GM12878 (cell line): ENCODE measurements around the gene DYNLT2.

Source experiments
- ASH2L ChIP-seq: fragments of 300-600, 200-600 bp; sonication (generic); IDR thresholded peaks from 2 replicates; pipeline ENCODE4 v1.6.1; 2017; ENCODE audit warnings: low read depth, mild to moderate bottlenecking, borderline replicate concordance
- BCL11A ChIP-seq: IDR thresholded peaks from 2 replicates; pipeline ENCODE4 v1.6.1; 2011; ENCODE audit warnings: low read depth, low read length
- CREM ChIP-seq: IDR thresholded peaks from 2 replicates; pipeline ENCODE4 v1.6.1; 2014; ENCODE audit warnings: antibody characterized with exemption, low read depth
- EP300 ChIP-seq, 2 experiments: fragments of 150-350 bp in 1 of 2; IDR thresholded peaks; 2 replicates each; pipeline ENCODE4 v1.6.1; 2011 to 2012; ENCODE audit warnings: low read depth in 2 of 2, low read length in 2 of 2, borderline replicate concordance in 1 of 2, improper control_type of control experiment in 1 of 2, inconsistent platforms in 1 of 2; ENCODE audit not compliant: control insufficient read depth in 1 of 2
- EZH2 ChIP-seq: IDR thresholded peaks from 2 replicates; pipeline ENCODE4 v1.6.1; 2012; ENCODE audit warnings: low read depth, mild to moderate bottlenecking, control low read depth, inconsistent platforms, low read length, borderline replicate concordance; ENCODE audit not compliant: control insufficient read depth
- KDM1A ChIP-seq: fragments of 200-600 bp; sonication (generic); IDR thresholded peaks from 2 replicates; pipeline ENCODE4 v1.6.1; 2016; ENCODE audit warnings: borderline replicate concordance
- POLR2A ChIP-seq: IDR thresholded peaks from 2 replicates; pipeline ENCODE4 v1.6.1; 2011; ENCODE audit warnings: low read depth, mild to moderate bottlenecking, low read length
- POLR2AphosphoS5 ChIP-seq: IDR thresholded peaks from 2 replicates; pipeline ENCODE4 v1.6.1; 2011; ENCODE audit warnings: mild to moderate bottlenecking, low read length, inconsistent platforms
- RAD21 ChIP-seq: IDR thresholded peaks from 2 replicates; pipeline ENCODE4 v1.6.1; 2011; ENCODE audit warnings: mild to moderate bottlenecking, low read depth, low read length, moderate library complexity; ENCODE audit not compliant: insufficient read depth
- RFX5 ChIP-seq: IDR thresholded peaks from 2 replicates; pipeline ENCODE4 v1.6.1; 2011; ENCODE audit warnings: low read depth, low read length, improper control_type of control experiment
- TAF1 ChIP-seq: IDR thresholded peaks from 2 replicates; pipeline ENCODE4 v1.6.1; 2011; ENCODE audit warnings: mild to moderate bottlenecking, low read depth, low read length, borderline replicate concordance
- ZNF217 ChIP-seq: fragments of 450-650 bp; IDR thresholded peaks from 2 replicates; pipeline ENCODE4 v1.6.1; 2017; ENCODE audit warnings: antibody characterized with exemption, mild to moderate bottlenecking
- TF ChIP-seq, protein P1 (sequence below): IDR thresholded peaks from 2 replicates; pipeline ENCODE4 v1.6.1; 2012; ENCODE audit warnings: low read depth, low read length, improper control_type of control experiment
- TF ChIP-seq, protein P2 (sequence below), 3 experiments: IDR thresholded peaks in 2 of 3; conservative IDR thresholded peaks in 1 of 3; 2 replicates each; pipeline ENCODE4 v1.5.1; 2011; ENCODE audit warnings: low read depth in 3 of 3, low read length in 3 of 3, mild to moderate bottlenecking in 3 of 3, control low read depth in 2 of 3, moderate library complexity in 2 of 3, inconsistent platforms in 1 of 3, mixed read lengths in 1 of 3; ENCODE audit not compliant: control insufficient read depth in 2 of 3, insufficient read depth in 1 of 3; ENCODE audit errors: extremely low read depth in 1 of 3

DNA sequence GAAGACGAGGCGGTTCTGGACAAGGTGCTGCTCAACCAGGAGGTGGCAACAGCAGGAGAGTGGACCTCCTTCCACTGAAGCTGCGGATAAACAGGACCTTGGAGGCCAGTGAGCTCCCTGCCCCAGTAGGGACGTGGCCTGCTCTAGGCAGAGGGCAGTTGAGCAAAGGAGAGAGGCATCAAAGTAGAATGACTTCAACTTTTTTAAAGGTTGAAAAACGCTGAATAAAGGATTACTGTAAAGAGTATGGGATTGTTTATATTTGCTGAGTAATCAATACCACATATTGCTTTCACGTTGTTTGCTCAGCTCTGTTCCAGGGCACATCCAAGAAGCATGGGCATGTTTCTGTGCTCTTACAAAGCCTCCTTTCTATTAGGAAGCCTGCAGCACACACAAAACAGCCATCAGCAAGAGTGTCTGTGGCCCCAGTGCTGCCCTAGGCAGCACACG, 48.1 kb upstream of the DYNLT2 start:
- no peak for TF ChIP-seq EZH2
- no peak for TF ChIP-seq POLR2A
- TF ChIP-seq POLR2AphosphoS5 = no peak
- TF ChIP-seq ZNF217 = no peak
- no peak for TF ChIP-seq BCL11A
- TF ChIP-seq, protein P1, sequence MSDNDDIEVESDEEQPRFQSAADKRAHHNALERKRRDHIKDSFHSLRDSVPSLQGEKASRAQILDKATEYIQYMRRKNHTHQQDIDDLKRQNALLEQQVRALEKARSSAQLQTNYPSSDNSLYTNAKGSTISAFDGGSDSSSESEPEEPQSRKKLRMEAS = no peak
- no peak for TF ChIP-seq RFX5
- no peak for TF ChIP-seq EP300 (IDR thresholded peaks at IDR 0.05; ENCODE audit: borderline replicate concordance in 1 of 2, control insufficient read depth in 1 of 2, low read depth in 2 of 2, low read length in 2 of 2)
- TF ChIP-seq, protein P2, sequence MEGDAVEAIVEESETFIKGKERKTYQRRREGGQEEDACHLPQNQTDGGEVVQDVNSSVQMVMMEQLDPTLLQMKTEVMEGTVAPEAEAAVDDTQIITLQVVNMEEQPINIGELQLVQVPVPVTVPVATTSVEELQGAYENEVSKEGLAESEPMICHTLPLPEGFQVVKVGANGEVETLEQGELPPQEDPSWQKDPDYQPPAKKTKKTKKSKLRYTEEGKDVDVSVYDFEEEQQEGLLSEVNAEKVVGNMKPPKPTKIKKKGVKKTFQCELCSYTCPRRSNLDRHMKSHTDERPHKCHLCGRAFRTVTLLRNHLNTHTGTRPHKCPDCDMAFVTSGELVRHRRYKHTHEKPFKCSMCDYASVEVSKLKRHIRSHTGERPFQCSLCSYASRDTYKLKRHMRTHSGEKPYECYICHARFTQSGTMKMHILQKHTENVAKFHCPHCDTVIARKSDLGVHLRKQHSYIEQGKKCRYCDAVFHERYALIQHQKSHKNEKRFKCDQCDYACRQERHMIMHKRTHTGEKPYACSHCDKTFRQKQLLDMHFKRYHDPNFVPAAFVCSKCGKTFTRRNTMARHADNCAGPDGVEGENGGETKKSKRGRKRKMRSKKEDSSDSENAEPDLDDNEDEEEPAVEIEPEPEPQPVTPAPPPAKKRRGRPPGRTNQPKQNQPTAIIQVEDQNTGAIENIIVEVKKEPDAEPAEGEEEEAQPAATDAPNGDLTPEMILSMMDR (IDR thresholded peaks at IDR 0.05 in 2 of 3, conservative IDR thresholded peaks at IDR 0.05 in 1 of 3; ENCODE audit: control insufficient read depth in 2 of 3, extremely low read depth in 1 of 3, insufficient read depth in 1 of 3, low read depth in 3 of 3, low read length in 3 of 3) = no peak
- no peak for TF ChIP-seq KDM1A
- no peak for TF ChIP-seq ASH2L
- no peak for TF ChIP-seq CREM
- no peak for TF ChIP-seq TAF1
- no peak for TF ChIP-seq RAD21
